CD4-positive, alpha-beta T cell treated with Interleukin-10 for 1 hour (primary cell): ENCODE measurements around the gene CHCHD6.

Experiments
- DNase-seq: peaks from one replicate; pipeline ENCODE4 v3.0.0-alpha.2; 2020

CHCHD6 gene

GRCh38 chr3:126706631-126707030, 2.6 kb downstream of the CHCHD6 start:
- DNase-seq, result no peak

- no peak for DNase-seq
Measured at GRCh38 chr3:126711121-126711760, 7.2 kb downstream of the CHCHD6 start.

- no peak for DNase-seq
Measured at GRCh38 chr3:126713199-126713598, 9.2 kb downstream of the CHCHD6 start.

- DNase-seq, result no peak
Measured at GRCh38 chr3:126714276-126714900, 10.3 kb downstream of the CHCHD6 start.

- DNase-seq, result no peak
Measured at GRCh38 chr3:126714921-126715320, 10.9 kb downstream of the CHCHD6 start.

GRCh38 chr3:126715432-126715831, 11.4 kb downstream of the CHCHD6 start:
- DNase-seq, result no peak

- no peak for DNase-seq
Measured at GRCh38 chr3:126716057-126716456, 12.0 kb downstream of the CHCHD6 start.

GRCh38 chr3:126718561-126719445, 14.8 kb downstream of the CHCHD6 start:
- DNase-seq, result no peak

- no peak for DNase-seq
Measured at GRCh38 chr3:126720596-126720995, 16.6 kb downstream of the CHCHD6 start.

GRCh38 chr3:126721246-126721645, 17.2 kb downstream of the CHCHD6 start:
- DNase-seq, result no peak

GRCh38 chr3:126723237-126723636, 19.2 kb downstream of the CHCHD6 start:
- no peak for DNase-seq

GRCh38 chr3:126723801-126724200, 19.8 kb downstream of the CHCHD6 start:
- DNase-seq, result no peak

- DNase-seq, result no peak
Measured at GRCh38 chr3:126728680-126729079, 24.6 kb downstream of the CHCHD6 start.

- DNase-seq, result no peak
Measured at GRCh38 chr3:126730376-126730775, 26.3 kb downstream of the CHCHD6 start.

- DNase-seq, result no peak
Measured at GRCh38 chr3:126731044-126731443, 27.0 kb downstream of the CHCHD6 start.

GRCh38 chr3:126732281-126733060, 28.4 kb downstream of the CHCHD6 start:
- no peak for DNase-seq

GRCh38 chr3:126733061-126733430, 29.0 kb downstream of the CHCHD6 start:
- no peak for DNase-seq

GRCh38 chr3:126734106-126734723, 30.2 kb downstream of the CHCHD6 start:
- no peak for DNase-seq

GRCh38 chr3:126737527-126737926, 33.5 kb downstream of the CHCHD6 start:
- no peak for DNase-seq

GRCh38 chr3:126742057-126742456, 38.0 kb downstream of the CHCHD6 start:
- no peak for DNase-seq

GRCh38 chr3:126743350-126743749, 39.3 kb downstream of the CHCHD6 start:
- no peak for DNase-seq

- DNase-seq, result no peak
Measured at GRCh38 chr3:126743781-126744180, 39.7 kb downstream of the CHCHD6 start.
